Panc1 (cell line): ENCODE measurements around the gene ABHD2. TPM values are rescaled to one million over a fixed set of nuclear protein-coding genes. Genes with fewer than 3 reads are reported as not detected.

ENCODE experiments used
- ATAC-seq: fragments of 200-7000 bp; cut with Tn5 transposase; 2 replicates; pipeline ENCODE4 v1.9.1; 2020; ENCODE audit warnings: mild to moderate bottlenecking, moderate library complexity
- BruUV-seq: library from RNA; stranded (reverse); fragments of 400-500 nt; replicated peaks from 2 replicates; lab custom pipeline; 2021; lab: Mats Ljungman, UMichigan
- CTCF ChIA-PET: fragments of 300-600 bp; sonication (Branson Sonifier 250); formaldehyde crosslinking; loops from one replicate; lab custom pipeline; 2022; ENCODE audit warnings: antibody characterized with exemption; lab: Charles Lee
- POLR2A ChIA-PET: fragments of 300-600 bp; sonication (Branson Sonifier 250); formaldehyde crosslinking; loops from one replicate; lab custom pipeline; 2022; ENCODE audit warnings: antibody characterized with exemption; lab: Charles Lee
- DNase-seq: peaks from one replicate; pipeline ENCODE4 v3.0.0-alpha.2; 2010; ENCODE audit warnings: low read depth, low spot score
- H3K27ac ChIP-seq: 2 replicates; pipeline ENCODE4 v1.5.1; 2011; ENCODE audit warnings: mild to moderate bottlenecking, low read length, inconsistent platforms
- H3K27me3 ChIP-seq: fragments of 200-500 bp; sonication (Bioruptor generic); 2 replicates; pipeline ENCODE4 v1.6.0; 2014; ENCODE audit warnings: low read length, inconsistent platforms; ENCODE audit not compliant: control insufficient read depth, insufficient read depth
- H3K36me3 ChIP-seq: fragments of 200-500 bp; sonication (Bioruptor generic); 2 replicates; pipeline ENCODE4 v1.5.1; 2014; ENCODE audit warnings: inconsistent platforms, mild to moderate bottlenecking, low read length, moderate library complexity; ENCODE audit not compliant: control insufficient read depth, insufficient read depth
- H3K4me1 ChIP-seq: 2 replicates; pipeline ENCODE4 v1.5.1; 2011; ENCODE audit warnings: inconsistent platforms, mild to moderate bottlenecking, low read length, moderate library complexity; ENCODE audit not compliant: control insufficient read depth, insufficient read depth
- H3K4me3 ChIP-seq, 2 experiments: 2 replicates each; pipeline ENCODE4 v1.5.1; 2011 to 2012; ENCODE audit warnings: low read depth in 2 of 2, low read length in 2 of 2, mild to moderate bottlenecking in 2 of 2, inconsistent platforms in 1 of 2, moderate library complexity in 1 of 2
- H3K9me3 ChIP-seq: fragments of 200-500 bp; sonication (Bioruptor generic); 2 replicates; pipeline ENCODE4 v1.5.1; 2014; ENCODE audit warnings: low read depth, mild to moderate bottlenecking, inconsistent platforms, low read length, moderate library complexity; ENCODE audit not compliant: control insufficient read depth, insufficient read depth
- POLR2AphosphoS5 ChIP-seq: IDR thresholded peaks from 2 replicates; pipeline ENCODE4 v1.6.1; 2012; ENCODE audit warnings: mild to moderate bottlenecking, low read depth, low read length, moderate library complexity
- SIN3A ChIP-seq: IDR thresholded peaks from 2 replicates; pipeline ENCODE4 v1.6.1; 2012; ENCODE audit warnings: low read depth, mild to moderate bottlenecking, low read length, moderate library complexity, borderline replicate concordance; ENCODE audit not compliant: insufficient read depth
- TCF7L2 ChIP-seq: IDR thresholded peaks from 2 replicates; pipeline ENCODE4 v1.6.1; 2011; ENCODE audit warnings: mild to moderate bottlenecking, low read depth, low read length, inconsistent platforms
- in situ Hi-C: cut with HindIII; loops from 2 replicates; pipeline ENCODE4 v1.10.0; 2016; ENCODE audit warnings: low sequenced_read_pairs, low pct_unique_long_range_greater_than_20kb
- intact Hi-C: fragments of 100-400 bp; cut with micrococcal nuclease; formaldehyde crosslinking; loops from one replicate; pipeline ENCODE4 v1.10.0; 2022; ENCODE audit not compliant: unreplicated experiment
- total RNA-seq: library from RNA; stranded (reverse); gene quantifications from one replicate; pipeline ENCODE4 v1.2.1, GENCODE V29; 2021; ENCODE audit not compliant: unreplicated experiment
- TF ChIP-seq, protein P1 (sequence below): fragments of 450-650 bp; IDR thresholded peaks from 2 replicates; pipeline ENCODE4 v1.5.1; 2017; ENCODE audit warnings: mild to moderate bottlenecking
- TF ChIP-seq, protein P2 (sequence below), 2 experiments: IDR thresholded peaks; 2 replicates each; pipeline ENCODE4 v1.6.1; 2011 to 2012; ENCODE audit warnings: low read depth in 2 of 2, control low read depth in 1 of 2, low read length in 1 of 2, mild to moderate bottlenecking in 1 of 2, moderate library complexity in 1 of 2; ENCODE audit not compliant: insufficient read depth in 1 of 2

ABHD2 gene
- total RNA-seq, 1 experiment from 2014 or later = 95.0 TPM

DNA sequence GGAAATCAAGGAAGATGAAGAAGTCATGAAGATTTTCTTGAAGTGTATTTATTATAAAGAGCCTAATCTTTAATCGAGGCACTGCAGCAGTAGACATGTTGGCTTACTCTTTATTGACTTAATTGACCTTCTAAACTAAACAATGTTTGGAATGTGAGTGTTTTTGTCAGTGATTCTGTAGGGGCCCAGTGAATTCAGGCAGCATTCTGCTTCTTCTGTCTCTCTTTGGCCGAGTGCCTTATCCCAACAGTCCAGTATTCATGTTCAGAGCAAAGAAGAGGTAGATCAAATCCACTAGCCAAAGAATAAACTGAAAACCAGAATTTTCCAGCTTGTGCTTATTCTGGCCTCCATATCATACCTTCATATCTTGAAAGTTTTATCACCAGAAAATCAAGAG, 77.4 kb downstream of the ABHD2 start:
- TF ChIP-seq TCF7L2 (no peak), POLR2AphosphoS5 (no peak), SIN3A (no peak)
- TF ChIP-seq, protein P1, sequence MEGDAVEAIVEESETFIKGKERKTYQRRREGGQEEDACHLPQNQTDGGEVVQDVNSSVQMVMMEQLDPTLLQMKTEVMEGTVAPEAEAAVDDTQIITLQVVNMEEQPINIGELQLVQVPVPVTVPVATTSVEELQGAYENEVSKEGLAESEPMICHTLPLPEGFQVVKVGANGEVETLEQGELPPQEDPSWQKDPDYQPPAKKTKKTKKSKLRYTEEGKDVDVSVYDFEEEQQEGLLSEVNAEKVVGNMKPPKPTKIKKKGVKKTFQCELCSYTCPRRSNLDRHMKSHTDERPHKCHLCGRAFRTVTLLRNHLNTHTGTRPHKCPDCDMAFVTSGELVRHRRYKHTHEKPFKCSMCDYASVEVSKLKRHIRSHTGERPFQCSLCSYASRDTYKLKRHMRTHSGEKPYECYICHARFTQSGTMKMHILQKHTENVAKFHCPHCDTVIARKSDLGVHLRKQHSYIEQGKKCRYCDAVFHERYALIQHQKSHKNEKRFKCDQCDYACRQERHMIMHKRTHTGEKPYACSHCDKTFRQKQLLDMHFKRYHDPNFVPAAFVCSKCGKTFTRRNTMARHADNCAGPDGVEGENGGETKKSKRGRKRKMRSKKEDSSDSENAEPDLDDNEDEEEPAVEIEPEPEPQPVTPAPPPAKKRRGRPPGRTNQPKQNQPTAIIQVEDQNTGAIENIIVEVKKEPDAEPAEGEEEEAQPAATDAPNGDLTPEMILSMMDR = no peak
- TF ChIP-seq, protein P2, sequence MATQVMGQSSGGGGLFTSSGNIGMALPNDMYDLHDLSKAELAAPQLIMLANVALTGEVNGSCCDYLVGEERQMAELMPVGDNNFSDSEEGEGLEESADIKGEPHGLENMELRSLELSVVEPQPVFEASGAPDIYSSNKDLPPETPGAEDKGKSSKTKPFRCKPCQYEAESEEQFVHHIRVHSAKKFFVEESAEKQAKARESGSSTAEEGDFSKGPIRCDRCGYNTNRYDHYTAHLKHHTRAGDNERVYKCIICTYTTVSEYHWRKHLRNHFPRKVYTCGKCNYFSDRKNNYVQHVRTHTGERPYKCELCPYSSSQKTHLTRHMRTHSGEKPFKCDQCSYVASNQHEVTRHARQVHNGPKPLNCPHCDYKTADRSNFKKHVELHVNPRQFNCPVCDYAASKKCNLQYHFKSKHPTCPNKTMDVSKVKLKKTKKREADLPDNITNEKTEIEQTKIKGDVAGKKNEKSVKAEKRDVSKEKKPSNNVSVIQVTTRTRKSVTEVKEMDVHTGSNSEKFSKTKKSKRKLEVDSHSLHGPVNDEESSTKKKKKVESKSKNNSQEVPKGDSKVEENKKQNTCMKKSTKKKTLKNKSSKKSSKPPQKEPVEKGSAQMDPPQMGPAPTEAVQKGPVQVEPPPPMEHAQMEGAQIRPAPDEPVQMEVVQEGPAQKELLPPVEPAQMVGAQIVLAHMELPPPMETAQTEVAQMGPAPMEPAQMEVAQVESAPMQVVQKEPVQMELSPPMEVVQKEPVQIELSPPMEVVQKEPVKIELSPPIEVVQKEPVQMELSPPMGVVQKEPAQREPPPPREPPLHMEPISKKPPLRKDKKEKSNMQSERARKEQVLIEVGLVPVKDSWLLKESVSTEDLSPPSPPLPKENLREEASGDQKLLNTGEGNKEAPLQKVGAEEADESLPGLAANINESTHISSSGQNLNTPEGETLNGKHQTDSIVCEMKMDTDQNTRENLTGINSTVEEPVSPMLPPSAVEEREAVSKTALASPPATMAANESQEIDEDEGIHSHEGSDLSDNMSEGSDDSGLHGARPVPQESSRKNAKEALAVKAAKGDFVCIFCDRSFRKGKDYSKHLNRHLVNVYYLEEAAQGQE (IDR thresholded peaks at IDR 0.05; ENCODE audit: insufficient read depth in 1 of 2, low read depth in 2 of 2, low read length in 1 of 2) = no peak
- ChIA-PET CTCF (no interaction called here), POLR2A (no interaction called here)
- no TSS peak for BruUV-seq
- no peaks in the 10 kb centered on the region for H3K36me3 ChIP-seq
- H3K27ac ChIP-seq = no peak overlapping the region
- in situ Hi-C loops = no loop called here
- H3K27me3 ChIP-seq = no peaks in the 10 kb centered on the region
- ATAC-seq (no peak), DNase-seq (no peak)
- H3K4me3 ChIP-seq = no peak overlapping the region
- H3K4me1 ChIP-seq = peaks cover 15% of the 10 kb centered on the region
- H3K9me3 ChIP-seq = no peaks in the 10 kb centered on the region
- intact Hi-C loops = no loop called here

DNA sequence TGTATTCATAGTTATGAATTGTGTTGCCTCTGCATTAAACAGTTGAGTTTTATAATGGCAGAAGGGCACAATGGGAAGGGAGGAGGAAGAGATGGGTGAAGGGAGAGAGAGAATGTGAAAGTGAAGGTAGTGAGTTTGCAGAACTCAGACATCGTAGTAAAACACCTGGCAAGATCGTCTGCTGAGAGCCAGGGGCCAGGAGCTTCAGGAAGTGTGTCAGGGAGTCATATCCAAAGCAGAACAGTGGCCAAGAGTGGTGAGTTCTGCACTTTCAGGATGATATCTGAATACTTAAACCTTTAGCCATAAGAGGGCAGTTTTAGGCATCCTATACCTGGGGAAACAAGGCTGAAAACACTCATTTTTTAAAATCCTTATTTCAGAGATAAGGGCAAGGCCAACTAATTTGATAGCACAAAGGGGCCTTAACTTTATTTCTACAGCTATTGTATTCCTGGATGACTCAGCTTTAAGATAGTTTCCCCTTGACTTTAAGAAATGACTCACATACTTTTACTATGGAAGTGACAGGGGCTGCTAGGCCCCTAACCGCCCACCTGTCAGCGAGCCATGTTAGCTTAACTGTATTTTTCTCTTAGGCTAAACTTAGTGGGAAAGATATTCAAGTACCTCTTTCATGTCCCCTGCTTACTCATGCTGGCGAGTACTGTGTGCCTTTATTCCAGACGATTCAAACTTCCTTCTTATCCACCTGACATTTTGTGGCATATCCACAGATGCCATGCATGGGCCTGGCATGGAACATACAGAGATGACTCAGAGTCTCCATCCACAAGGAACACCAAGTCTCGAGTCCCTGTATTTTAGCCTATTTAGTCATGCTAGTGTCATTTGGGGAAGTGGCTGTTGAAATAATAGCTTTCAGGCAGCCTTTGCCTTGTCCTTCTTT, 79.3 kb downstream of the ABHD2 start:
- intact Hi-C loops (no loop called here), in situ Hi-C loops (no loop called here)
- DNase-seq (peak; percentile 79), ATAC-seq (peak; percentile 61)
- Histone ChIP-seq H3K4me3 (no peak overlapping the region), H3K4me1 (peaks cover 15% of the 10 kb centered on the region), H3K36me3 (no peaks in the 10 kb centered on the region), H3K27ac (peak overlapping the region; percentile 40; the same call in 1 of the 2 replicates), H3K27me3 (no peaks in the 10 kb centered on the region), H3K9me3 (no peaks in the 10 kb centered on the region)
- BruUV-seq = no TSS peak
- ChIA-PET CTCF (no interaction called here), POLR2A (interaction anchor here (0.6 kb wide), 1 partner anchor 48 kb away, joined by 3 read pairs; no protein-coding TSS in a partner anchor)
- TF ChIP-seq, protein P2 (IDR thresholded peaks at IDR 0.05; ENCODE audit: insufficient read depth in 1 of 2, low read depth in 2 of 2, low read length in 1 of 2) = no peak
- TF ChIP-seq, protein P1 = no peak
- no peak for TF ChIP-seq POLR2AphosphoS5
- no peak for TF ChIP-seq SIN3A
- TF ChIP-seq TCF7L2 = no peak
